ENCODE results near the gene RHOF. TPM values are rescaled to one million over a fixed set of nuclear protein-coding genes. Genes with fewer than 3 reads are reported as not detected.

The RHOF gene, protein sequence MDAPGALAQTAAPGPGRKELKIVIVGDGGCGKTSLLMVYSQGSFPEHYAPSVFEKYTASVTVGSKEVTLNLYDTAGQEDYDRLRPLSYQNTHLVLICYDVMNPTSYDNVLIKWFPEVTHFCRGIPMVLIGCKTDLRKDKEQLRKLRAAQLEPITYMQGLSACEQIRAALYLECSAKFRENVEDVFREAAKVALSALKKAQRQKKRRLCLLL
- polyA plus RNA-seq (2012; ENCODE audit: low read depth, missing spikeins): 34.6 TPM

DNA sequence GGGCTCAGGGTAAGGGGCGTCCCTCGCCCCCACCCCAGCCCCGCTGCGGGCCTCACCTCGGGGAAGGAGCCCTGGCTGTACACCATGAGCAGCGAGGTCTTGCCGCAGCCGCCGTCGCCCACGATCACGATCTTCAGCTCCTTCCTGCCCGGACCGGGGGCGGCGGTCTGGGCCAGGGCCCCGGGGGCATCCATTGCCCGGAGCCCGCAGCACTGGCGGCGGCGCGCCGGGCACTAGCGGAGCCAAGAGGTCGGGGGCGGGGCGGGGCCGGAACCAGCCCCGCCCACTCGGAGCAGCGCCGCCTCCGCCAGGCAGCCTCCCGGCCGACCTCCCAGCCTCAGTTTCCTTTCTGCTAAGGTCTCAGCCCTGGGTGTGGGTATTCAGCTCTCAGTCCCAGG is at the start of gene RHOF:
TSS of gene RHOF (minus strand) at position 249 of the 398 bp plus-strand sequence. CDS start at position 194, 55 bp downstream.
- no peak for TF ChIP-seq POLR2A (IDR thresholded peaks at IDR 0.05; ENCODE audit: low read depth, low read length)
- no peak for FAIRE-seq
- no peak for DNase-seq (ENCODE audit: insufficient read length, low spot score)

DNA sequence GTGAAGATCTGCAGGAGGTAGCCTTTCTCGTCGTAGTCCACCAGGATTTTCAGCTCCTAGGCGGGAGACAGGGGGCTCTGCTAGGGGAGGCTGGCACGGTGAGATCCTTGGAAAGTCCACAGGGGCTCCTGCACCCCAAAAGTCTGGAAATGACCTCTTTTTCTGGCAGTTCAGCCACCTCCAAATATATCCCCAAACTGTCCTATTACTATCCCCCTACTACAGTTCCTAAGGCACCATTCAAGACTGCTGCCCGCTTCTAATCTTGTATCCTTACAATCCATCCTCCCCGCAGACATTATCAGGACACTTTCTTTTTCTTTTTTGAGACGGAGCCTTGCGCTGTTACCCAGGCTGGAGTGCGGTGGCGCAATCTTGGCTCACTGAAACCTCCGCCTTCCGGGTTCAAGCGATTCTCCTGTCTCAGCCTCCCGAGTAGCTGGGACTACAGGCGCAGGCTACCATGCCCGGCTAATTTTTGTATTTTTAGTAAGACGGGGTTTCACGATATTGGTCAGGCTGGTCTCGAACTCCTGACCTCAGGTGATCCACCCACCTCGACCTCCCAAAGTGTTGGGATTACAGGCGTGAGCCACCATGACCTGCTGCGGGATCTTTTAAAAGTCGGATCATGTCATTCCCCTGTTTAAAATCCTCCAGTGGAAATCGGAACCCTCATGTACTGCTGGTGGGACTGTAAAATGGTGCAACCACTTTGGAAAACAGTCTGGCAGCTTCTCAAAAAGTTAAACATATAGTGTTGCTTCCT is 46.7 kb upstream of the RHOF start:
- TF ChIP-seq SPI1 (IDR thresholded peaks at IDR 0.05; ENCODE audit: low read depth, low read length) (no peak), TAF1 (IDR thresholded peaks at IDR 0.05; ENCODE audit: low read depth, low read length) (no peak), PAX5 (IDR thresholded peaks at IDR 0.05; ENCODE audit: insufficient read depth, low read length, severe bottlenecking) (no peak)
- DNase-seq (ENCODE audit: insufficient read length, low spot score): no peak
- FAIRE-seq: no peak

DNA sequence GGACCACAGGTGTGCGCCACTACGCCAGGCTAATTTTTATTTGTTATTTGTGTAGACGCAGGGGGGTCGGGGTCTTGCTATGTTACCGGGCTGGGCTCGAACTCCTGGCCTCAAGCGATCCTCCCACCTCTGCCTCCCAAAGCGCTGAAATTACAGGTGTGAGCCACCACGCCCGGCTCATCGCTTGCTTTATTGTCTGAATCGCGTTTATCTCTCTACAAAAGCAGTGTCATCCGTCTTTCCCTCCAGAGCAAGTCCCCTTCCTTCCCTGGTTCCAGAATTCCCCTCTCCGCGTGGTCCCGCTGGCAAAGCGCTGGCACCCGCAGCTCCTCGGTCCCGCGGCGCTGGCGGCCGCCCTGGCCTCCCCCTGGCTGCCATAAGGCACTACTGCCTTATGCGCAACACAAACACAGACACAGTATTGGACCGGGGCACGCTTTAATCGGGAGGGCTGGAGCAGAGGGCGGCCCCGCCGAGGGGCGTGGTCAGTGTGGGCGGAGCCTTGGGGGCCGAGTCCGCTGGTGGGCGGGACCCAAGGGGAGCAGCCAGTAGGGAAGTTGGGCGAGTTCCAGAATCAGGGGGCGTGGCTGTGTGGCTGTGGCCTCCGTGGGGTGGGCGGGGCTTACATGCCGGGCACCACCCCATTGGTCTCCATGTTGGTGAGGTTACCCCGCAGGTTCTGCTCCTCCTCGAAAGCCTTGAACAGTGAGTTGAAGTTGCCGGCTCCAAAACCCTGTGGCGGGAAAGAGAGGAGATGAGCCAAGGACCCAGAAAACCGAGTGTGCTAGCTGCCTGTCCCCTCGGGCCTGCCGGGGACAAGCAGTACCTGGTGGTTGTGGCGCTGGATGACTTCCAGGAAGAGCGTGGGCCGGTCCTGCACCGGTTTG is 45.9 kb upstream of the RHOF start:
- TF ChIP-seq POLR2A (IDR thresholded peaks at IDR 0.05; ENCODE audit: low read depth, low read length) (no peak; the same call in 1 of the 2 replicates), PAX5 (IDR thresholded peaks at IDR 0.05; ENCODE audit: insufficient read depth, low read length, severe bottlenecking) (peak; percentile 68), SPI1 (IDR thresholded peaks at IDR 0.05; ENCODE audit: low read depth, low read length) (peak; percentile 47)
- peak; percentile 99 for FAIRE-seq
- DNase-seq (ENCODE audit: insufficient read length, low spot score): peak; percentile 97

DNA sequence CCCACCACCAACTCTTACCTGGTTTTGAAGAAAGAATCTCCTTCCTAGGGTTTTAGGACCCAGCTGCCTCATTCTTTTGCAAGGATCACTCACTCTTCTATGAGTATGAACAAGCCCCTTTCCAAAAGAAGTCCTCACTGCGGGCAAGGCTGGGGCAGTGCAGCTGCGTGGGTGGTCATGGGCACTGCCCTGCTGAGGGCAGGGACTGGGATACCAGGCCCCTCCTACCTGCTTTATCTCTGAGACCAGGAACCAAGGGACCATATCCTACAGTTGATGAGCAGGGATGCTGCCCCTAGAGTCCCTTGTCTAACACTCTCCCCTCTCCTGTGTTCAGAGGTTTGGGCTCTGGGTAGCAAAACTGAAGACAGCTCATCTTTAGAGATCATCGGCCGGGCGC is 44.6 kb upstream of the RHOF start:
- TF ChIP-seq TAF1 (IDR thresholded peaks at IDR 0.05; ENCODE audit: low read depth, low read length): no peak
- no peak for TF ChIP-seq POU2F2 (IDR thresholded peaks at IDR 0.05; ENCODE audit: low read depth, low read length)
- no peak for TF ChIP-seq POLR2AphosphoS5 (IDR thresholded peaks at IDR 0.05; ENCODE audit: low read depth, low read length)
- TF ChIP-seq SPI1 (IDR thresholded peaks at IDR 0.05; ENCODE audit: low read depth, low read length): no peak
- TF ChIP-seq POLR2A (IDR thresholded peaks at IDR 0.05; ENCODE audit: low read depth, low read length): no peak
- TF ChIP-seq PAX5 (IDR thresholded peaks at IDR 0.05; ENCODE audit: insufficient read depth, low read length, severe bottlenecking): no peak
- DNase-seq (ENCODE audit: insufficient read length, low spot score) (no peak), FAIRE-seq (no peak)

DNA sequence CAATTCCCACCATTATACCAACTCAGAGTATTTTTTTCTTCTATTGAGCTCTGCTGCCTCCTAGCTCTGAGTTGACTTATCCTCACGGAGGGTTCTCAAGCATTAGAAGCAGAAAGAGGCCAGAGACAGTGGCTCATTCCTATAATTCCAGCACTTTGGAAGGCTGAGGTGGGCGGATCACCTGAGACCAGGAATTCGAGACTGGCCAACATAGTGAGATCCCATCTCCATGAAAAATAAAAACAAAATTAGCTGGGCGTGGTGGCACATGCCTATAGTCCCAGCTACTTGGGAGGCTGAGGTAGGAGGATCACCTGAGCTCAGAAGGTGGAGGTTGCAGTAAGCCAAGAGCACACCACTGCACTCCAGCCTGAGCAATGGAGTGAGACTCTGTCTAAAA is 44.2 kb upstream of the RHOF start:
- no peak for FAIRE-seq
- DNase-seq (ENCODE audit: insufficient read length, low spot score): no peak
- TF ChIP-seq PAX5 (IDR thresholded peaks at IDR 0.05; ENCODE audit: insufficient read depth, low read length, severe bottlenecking) (no peak), POLR2A (IDR thresholded peaks at IDR 0.05; ENCODE audit: low read depth, low read length) (no peak), POLR2AphosphoS5 (IDR thresholded peaks at IDR 0.05; ENCODE audit: low read depth, low read length) (no peak), SPI1 (IDR thresholded peaks at IDR 0.05; ENCODE audit: low read depth, low read length) (no peak), TAF1 (IDR thresholded peaks at IDR 0.05; ENCODE audit: low read depth, low read length) (no peak), POU2F2 (IDR thresholded peaks at IDR 0.05; ENCODE audit: low read depth, low read length) (no peak)

DNA sequence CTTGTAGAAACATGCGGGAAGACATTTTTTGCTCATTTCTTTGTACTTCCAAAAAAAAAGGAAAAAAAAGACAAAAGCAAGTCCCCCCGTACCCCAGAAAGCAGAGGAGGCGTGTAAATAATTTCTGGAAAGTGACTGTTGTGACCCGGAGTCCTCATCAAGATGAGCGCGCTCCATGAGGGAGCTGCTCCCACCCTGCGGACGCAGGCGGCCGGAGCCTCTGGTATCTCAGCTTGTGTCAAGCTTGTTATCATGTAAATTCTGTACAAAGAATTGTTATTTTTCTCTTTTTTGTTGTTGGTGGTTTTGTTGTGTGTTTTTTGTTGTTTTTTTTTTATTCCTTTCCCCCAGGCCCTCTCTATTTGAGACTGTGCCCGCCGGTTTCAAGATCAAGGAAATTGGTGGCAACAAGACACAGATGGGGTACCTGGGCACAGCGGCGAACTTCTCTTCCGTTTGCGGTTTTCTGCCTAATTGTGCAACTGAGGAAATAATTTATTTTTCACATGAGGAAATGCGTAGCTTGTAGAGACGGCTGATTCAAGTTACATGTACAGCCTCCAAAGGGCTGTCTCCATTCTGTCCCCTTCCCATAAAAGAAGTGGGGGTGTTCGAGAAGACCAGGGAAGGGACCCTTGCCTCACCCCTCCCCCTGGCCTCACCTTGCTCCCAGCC is 38.2 kb upstream of the RHOF start:
- DNase-seq (ENCODE audit: insufficient read length, low spot score) (no peak), FAIRE-seq (no peak)
- TF ChIP-seq POU2F2 (IDR thresholded peaks at IDR 0.05; ENCODE audit: low read depth, low read length) (no peak), POLR2AphosphoS5 (IDR thresholded peaks at IDR 0.05; ENCODE audit: low read depth, low read length) (no peak), PAX5 (IDR thresholded peaks at IDR 0.05; ENCODE audit: insufficient read depth, low read length, severe bottlenecking) (no peak), SPI1 (IDR thresholded peaks at IDR 0.05; ENCODE audit: low read depth, low read length) (no peak), TAF1 (IDR thresholded peaks at IDR 0.05; ENCODE audit: low read depth, low read length) (no peak), POLR2A (IDR thresholded peaks at IDR 0.05; ENCODE audit: low read depth, low read length) (no peak)

DNA sequence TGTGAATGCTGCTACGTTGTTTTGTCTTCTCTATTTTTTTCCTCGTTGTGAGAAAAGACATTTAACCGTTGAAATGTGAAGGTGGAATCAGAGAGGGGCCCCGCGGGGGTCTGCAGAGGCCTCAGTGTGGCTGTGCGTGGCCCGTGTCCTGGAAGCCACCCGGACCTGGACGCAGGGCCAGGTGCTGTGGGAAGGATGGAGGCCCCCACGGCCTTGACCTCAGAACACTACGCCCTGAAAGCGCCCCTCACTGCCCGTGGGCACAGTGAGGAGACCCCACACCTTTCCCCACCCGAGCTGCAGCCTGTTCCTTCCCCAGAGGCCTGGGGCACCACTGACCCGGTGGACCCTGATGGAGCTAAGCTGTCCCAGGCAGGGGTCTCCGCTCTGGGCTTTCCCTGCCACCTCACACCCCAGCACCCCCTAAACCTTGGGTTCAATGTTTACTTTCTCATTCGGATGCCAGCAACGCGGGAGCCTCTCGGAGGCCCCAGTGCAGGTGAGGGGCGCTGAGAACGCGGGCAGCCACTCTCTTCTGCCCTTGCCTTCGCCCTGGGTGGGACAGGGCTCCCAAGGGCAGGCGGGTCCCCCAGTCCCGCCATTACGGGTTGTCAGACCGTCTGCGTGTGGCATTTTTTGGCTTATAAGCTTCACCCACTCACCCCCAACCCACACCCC is 37.2 kb upstream of the RHOF start:
- FAIRE-seq: no peak
- TF ChIP-seq POLR2A (IDR thresholded peaks at IDR 0.05; ENCODE audit: low read depth, low read length) (no peak), TAF1 (IDR thresholded peaks at IDR 0.05; ENCODE audit: low read depth, low read length) (no peak), SPI1 (IDR thresholded peaks at IDR 0.05; ENCODE audit: low read depth, low read length) (no peak), POU2F2 (IDR thresholded peaks at IDR 0.05; ENCODE audit: low read depth, low read length) (no peak), POLR2AphosphoS5 (IDR thresholded peaks at IDR 0.05; ENCODE audit: low read depth, low read length) (no peak), PAX5 (IDR thresholded peaks at IDR 0.05; ENCODE audit: insufficient read depth, low read length, severe bottlenecking) (no peak)
- DNase-seq (ENCODE audit: insufficient read length, low spot score): no peak

DNA sequence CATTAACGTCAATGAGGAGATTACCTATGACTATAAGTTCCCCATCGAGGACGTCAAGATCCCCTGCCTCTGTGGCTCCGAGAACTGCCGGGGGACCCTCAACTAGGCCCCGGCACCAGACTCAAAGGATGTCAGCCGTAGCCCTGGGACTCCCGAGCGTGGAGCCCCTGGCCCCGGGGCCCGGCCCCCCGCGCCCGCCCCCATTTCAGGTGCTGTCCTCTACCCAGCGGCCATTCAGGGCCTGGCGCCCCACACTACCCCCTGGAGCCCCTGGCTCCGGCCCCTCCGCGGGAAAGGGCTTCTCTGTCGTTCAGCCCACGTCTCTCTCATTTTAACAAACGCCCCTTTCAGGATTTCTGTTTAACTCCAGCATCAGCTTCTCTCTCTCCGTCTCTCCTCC is 36.6 kb upstream of the RHOF start:
- TF ChIP-seq POLR2A (IDR thresholded peaks at IDR 0.05; ENCODE audit: low read depth, low read length) (no peak), TAF1 (IDR thresholded peaks at IDR 0.05; ENCODE audit: low read depth, low read length) (no peak), POU2F2 (IDR thresholded peaks at IDR 0.05; ENCODE audit: low read depth, low read length) (no peak)
- no peak for FAIRE-seq

More for the DNA sequence above, 36.6 kb upstream of the RHOF start:
- DNase-seq (ENCODE audit: insufficient read length, low spot score): no peak
